ENCODE results near the gene SNCG. TPM values are rescaled to one million over a fixed set of nuclear protein-coding genes. Genes with fewer than 3 reads are reported as not detected.

Gene SNCG
- total RNA-seq, 2 donors from 2014 or later: 20.9 to 33.8 TPM

DNA sequence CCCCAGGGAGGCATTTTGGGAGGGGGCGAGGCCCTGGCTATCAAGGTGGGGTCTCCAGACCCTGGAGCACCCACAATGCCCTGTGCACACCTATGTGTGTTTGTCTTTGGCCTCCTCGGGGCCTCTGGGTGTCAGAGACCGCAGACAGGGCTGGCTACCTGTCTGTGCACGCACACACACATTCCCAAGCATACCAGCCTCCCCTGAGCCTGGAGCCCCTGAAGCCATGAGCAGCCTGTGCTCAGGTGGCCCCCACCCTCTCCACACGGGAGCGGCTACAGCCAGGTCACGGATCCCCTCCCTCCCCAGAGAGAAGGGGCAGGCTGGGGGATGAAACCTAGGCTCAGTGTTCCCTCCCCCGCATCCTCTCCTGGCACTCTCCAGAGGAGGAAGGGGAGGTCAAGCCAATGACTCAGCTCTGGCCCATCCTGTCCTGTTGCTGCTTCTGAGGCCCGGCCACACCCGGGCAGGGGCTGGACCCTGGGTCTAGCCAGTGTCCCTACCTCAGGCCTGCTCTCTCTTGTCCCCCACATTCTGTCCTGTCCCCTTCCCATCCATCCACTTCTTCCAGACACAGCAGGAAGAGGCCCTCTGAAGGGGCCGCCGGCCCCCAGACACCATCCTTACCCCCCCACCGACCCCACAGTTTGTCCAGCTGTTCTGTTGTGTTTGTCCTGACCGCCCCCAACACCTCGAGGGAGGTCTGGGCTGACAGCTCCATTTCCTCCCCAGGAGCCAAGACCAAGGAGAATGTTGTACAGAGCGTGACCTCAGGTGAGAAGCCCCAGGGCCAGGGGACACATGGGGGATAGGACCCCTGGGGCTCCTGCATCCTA lies 720 bp downstream of the SNCG start:
- no peak for DNase-seq (ENCODE audit: low spot score)

DNA sequence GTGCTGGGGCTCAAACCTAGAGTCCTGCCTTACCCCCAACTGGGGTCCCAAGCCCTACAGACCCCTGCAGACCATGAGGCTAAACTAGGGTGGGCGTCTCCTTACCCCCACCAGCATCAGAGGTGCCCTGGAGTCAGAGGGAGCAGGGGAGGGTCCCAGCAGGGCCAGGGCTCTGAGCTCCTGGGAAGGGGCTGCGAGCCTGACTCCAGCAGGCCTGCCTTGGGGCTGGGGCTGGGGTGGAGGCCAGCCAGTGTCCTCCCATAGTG lies 1.3 kb downstream of the SNCG start:
- Histone ChIP-seq H3K9me3 (no peaks in the 10 kb centered on the region), H3K36me3 (no peaks in the 10 kb centered on the region), H3K4me3 (peak overlapping the region in 1 of 2 donors; percentile 50), H3K27ac (peak overlapping the region; percentile 79 to 80), H3K4me1 (peaks cover 0 to 60% of the 10 kb centered on the region in 2 donors), H3K27me3 (no peaks in the 10 kb centered on the region)
- DNase-seq (ENCODE audit: low spot score): no peak
- TF ChIP-seq, protein P1, sequence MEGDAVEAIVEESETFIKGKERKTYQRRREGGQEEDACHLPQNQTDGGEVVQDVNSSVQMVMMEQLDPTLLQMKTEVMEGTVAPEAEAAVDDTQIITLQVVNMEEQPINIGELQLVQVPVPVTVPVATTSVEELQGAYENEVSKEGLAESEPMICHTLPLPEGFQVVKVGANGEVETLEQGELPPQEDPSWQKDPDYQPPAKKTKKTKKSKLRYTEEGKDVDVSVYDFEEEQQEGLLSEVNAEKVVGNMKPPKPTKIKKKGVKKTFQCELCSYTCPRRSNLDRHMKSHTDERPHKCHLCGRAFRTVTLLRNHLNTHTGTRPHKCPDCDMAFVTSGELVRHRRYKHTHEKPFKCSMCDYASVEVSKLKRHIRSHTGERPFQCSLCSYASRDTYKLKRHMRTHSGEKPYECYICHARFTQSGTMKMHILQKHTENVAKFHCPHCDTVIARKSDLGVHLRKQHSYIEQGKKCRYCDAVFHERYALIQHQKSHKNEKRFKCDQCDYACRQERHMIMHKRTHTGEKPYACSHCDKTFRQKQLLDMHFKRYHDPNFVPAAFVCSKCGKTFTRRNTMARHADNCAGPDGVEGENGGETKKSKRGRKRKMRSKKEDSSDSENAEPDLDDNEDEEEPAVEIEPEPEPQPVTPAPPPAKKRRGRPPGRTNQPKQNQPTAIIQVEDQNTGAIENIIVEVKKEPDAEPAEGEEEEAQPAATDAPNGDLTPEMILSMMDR (IDR thresholded peaks at IDR 0.05): no peak

More for the DNA sequence above, 720 bp downstream of the SNCG start:
- Histone ChIP-seq H3K4me3 (peak overlapping the region; percentile 15 to 50), H3K36me3 (no peaks in the 10 kb centered on the region), H3K9me3 (no peaks in the 10 kb centered on the region), H3K4me1 (peaks cover 0 to 60% of the 10 kb centered on the region in 2 donors), H3K27ac (peak overlapping the region; percentile 79 to 80), H3K27me3 (no peaks in the 10 kb centered on the region)
- TF ChIP-seq, protein P1 (IDR thresholded peaks at IDR 0.05): no peak

DNA sequence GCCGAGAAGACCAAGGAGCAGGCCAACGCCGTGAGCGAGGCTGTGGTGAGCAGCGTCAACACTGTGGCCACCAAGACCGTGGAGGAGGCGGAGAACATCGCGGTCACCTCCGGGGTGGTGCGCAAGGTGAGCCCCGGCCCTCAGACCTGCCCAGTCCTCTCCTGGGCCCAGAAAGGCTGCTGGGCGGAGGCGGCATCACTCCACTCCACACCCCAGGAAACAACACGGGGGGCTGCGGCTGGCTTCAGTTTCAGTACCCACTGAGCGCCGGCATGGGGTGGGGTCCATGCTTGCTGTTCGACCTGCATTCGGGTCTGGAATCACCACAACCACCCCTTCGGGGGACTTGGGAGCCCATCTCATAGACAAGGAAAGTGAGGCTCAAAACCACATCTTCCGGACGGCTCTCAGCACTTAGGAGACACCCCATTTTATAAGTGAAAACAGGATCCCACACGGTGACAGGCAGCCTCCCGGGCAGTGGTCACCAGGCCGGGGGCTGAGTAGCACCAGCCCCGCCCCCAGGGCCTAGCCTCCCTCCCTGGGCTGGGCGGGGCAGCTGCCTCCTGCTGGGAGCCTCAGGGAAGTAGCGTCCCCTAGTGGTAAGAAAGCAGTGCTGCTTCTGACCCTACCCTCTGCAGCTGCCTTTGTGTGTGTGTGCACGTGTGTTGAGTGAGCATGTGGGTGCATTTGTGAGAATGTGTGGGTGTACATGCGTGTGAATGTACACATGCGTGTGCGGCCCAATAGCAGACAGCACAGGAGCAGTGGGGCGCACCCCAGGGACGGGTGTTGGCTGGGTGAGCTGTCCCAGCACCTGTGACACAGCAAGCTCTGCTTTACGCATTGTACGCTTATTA lies 1.8 kb downstream of the SNCG start:
- TF ChIP-seq, protein P1 (IDR thresholded peaks at IDR 0.05): peak; percentile 83 to 91
- Histone ChIP-seq H3K27me3 (no peaks in the 10 kb centered on the region), H3K27ac (peak overlapping the region; percentile 79 to 80), H3K36me3 (no peaks in the 10 kb centered on the region), H3K4me3 (peak overlapping the region in 1 of 2 donors; percentile 50), H3K4me1 (peaks cover 0 to 54% of the 10 kb centered on the region in 2 donors), H3K9me3 (no peaks in the 10 kb centered on the region)
- no peak for DNase-seq (ENCODE audit: low spot score)

DNA sequence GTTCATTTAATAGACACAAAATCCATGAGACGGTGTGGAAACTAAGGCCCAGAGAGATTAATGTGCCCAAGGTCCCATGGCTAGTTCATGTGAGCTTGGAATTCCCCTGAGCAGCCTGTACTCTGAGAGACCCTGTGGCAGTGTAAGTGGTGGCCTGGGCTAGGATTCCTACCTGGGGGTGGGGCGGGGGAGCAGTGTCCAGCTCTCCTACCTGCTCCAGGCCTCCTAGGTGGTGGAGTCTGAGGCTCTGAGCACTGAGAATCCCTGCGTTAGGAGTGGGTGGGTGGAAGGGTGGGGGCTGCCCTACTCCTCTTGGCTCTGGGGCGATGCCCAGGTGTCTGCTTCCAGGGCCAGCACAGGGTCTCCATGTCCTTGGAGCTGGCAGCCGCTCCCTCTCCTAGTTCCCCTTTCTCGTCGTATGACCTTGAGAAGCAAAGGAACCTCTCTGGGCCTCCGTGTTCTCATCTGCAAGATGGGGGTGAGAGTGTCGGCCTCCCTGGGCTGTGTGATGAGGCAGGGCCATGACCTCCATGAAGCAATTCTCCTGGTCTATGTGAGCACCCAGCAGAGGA lies 2.5 kb downstream of the SNCG start:
- no peaks in the 10 kb centered on the region for H3K36me3 ChIP-seq
- H3K4me3 ChIP-seq: no peak overlapping the region
- H3K27ac ChIP-seq: no peak overlapping the region
- H3K4me1 ChIP-seq: peaks cover 0 to 51% of the 10 kb centered on the region in 2 donors
- H3K27me3 ChIP-seq: no peaks in the 10 kb centered on the region
- no peaks in the 10 kb centered on the region for H3K9me3 ChIP-seq
- DNase-seq (ENCODE audit: low spot score): no peak
- TF ChIP-seq, protein P1 (IDR thresholded peaks at IDR 0.05): no peak

DNA sequence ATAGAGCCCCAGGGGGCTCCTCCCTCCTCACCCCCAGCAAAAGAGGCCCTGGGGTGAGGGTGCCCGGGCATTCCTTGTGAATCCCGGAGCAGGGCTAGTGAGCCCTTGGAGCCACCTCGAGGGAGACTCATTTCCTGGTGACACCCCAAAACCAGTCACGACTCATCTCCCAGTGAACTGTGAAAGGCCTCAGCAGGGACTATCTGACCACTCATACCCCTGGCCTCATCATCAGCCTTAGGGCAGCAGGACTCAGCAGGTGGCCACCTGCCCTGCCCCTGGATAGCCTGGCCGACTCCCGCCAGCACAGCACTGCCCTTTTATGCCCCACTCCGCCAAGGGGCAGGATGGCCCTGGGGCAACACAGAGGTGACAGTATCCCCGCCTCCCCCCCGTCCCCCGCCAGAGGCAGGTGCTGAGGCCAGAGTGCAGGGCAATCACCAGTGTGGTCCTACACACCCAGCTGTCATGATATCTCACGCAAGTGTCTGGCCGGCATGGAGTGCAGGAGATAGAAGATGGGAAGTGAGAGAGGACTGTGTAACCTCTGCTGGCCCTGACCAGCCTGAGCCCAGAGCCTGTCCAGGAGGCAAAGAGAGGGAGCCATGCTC lies 3.2 kb downstream of the SNCG start:
- H3K9me3 ChIP-seq: no peaks in the 10 kb centered on the region
- H3K4me3 ChIP-seq: no peak overlapping the region
- no peaks in the 10 kb centered on the region for H3K36me3 ChIP-seq
- H3K27me3 ChIP-seq: no peaks in the 10 kb centered on the region
- no peak overlapping the region for H3K27ac ChIP-seq
- H3K4me1 ChIP-seq: peaks cover 0 to 57% of the 10 kb centered on the region in 2 donors
- no peak for DNase-seq (ENCODE audit: low spot score)
- TF ChIP-seq, protein P1 (IDR thresholded peaks at IDR 0.05): no peak
